ENCODE data around the gene SNX3. TPM values are rescaled to one million over a fixed set of nuclear protein-coding genes. Genes with fewer than 3 reads are reported as not detected.
"Not testable (repeated sequence)": the region's sequence is repeated elsewhere in the genome, so short reads cannot be mapped to it uniquely, and the experiment has no call there.

SNX3 gene
- total RNA-seq, 1 experiment from 2014 or later, result 80.7 TPM

DNA sequence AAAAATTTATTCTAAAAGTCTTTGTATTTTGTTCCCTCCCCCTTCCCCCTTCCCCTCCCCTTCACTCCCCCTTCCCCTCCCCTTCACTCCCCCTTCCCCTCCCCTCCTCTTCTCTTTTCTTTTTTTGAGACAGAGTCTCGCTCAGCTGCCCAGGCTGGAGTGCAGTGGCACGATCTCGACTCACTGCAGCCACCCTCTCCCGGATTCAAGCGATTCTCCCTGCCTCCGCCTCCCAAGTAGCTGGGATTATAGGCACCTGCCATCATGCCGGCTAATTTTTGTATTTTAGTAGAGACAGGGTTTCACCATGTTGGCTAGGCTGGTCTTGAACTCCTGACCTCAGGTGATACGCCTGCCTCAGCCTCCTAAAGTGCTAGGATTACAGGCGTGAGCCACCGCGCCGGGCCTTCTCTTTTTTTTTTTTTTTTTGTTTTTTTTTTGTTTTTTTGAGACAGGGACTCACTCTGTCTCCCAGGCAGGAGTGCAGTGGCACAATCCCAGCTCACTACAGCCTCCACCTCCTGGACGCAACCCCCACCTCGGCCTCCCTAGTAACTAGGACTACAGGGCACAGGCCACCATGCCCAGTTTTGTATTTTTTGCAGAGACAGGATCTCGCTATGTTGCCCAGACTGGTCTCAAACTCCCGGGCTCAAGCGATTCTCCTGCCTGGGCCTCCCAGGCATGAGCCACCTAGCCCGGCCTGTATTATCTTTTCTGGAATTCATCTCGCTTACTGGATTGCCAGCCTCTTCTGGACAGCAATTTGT is 32.9 kb upstream of the SNX3 start:
- H3K27me3 Mint-ChIP-seq (ENCODE audit: low read depth), result no peaks in the 10 kb centered on the region
- no peaks in the 10 kb centered on the region for H3K9me3 ChIP-seq (ENCODE audit: control insufficient read depth, low read depth, low read length)
- H2BK12ac ChIP-seq (ENCODE audit: insufficient read length, low read depth, low read length), result no peak overlapping the region
- no peak overlapping the region for H2BK120ac ChIP-seq (ENCODE audit: low read depth, low read length, poor library complexity, severe bottlenecking)
- H3K27ac Mint-ChIP-seq, result 0 out of 7 replicates have a peak overlapping the region, but pooled peaks of 1 of the 3 experiments have one; percentile 63
- peaks cover 6% of the 10 kb centered on the region for H3K23me2 ChIP-seq (ENCODE audit: insufficient read length, low read depth, low read length, poor library complexity, severe bottlenecking)
- no peak overlapping the region for H2BK20ac ChIP-seq (ENCODE audit: low read depth, low read length, poor library complexity, severe bottlenecking)
- TF ChIP-seq, protein P1, sequence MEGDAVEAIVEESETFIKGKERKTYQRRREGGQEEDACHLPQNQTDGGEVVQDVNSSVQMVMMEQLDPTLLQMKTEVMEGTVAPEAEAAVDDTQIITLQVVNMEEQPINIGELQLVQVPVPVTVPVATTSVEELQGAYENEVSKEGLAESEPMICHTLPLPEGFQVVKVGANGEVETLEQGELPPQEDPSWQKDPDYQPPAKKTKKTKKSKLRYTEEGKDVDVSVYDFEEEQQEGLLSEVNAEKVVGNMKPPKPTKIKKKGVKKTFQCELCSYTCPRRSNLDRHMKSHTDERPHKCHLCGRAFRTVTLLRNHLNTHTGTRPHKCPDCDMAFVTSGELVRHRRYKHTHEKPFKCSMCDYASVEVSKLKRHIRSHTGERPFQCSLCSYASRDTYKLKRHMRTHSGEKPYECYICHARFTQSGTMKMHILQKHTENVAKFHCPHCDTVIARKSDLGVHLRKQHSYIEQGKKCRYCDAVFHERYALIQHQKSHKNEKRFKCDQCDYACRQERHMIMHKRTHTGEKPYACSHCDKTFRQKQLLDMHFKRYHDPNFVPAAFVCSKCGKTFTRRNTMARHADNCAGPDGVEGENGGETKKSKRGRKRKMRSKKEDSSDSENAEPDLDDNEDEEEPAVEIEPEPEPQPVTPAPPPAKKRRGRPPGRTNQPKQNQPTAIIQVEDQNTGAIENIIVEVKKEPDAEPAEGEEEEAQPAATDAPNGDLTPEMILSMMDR (conservative IDR thresholded peaks at IDR 0.05), result no peak
- no peak overlapping the region for H3K14ac ChIP-seq (ENCODE audit: insufficient read depth, low read length)
- peak overlapping the region; percentile 94 for H2AFZ ChIP-seq (ENCODE audit: low read length)
- peak overlapping the region; percentile 92 to 94 for H3K4me3 Mint-ChIP-seq
- no peak overlapping the region for H2BK15ac ChIP-seq (ENCODE audit: low read depth, low read length)
- no peak overlapping the region for H3K56ac ChIP-seq (ENCODE audit: insufficient read length, low read depth, low read length)
- no peak overlapping the region for H2AK5ac ChIP-seq (ENCODE audit: insufficient read length, low read length)
- no peak overlapping the region for H3K4ac ChIP-seq (ENCODE audit: low read depth, low read length)
- H3K79me2 ChIP-seq (ENCODE audit: insufficient read depth, low read length), result no peaks in the 10 kb centered on the region
- no peak for DNase-seq
- WGBS (ENCODE audit: extremely low coverage, insufficient read length, low lambda C conversion rate), result no CpG with 5 or more reads among the region's 19 CpGs
- no peak overlapping the region for H4K5ac ChIP-seq (ENCODE audit: insufficient read length, low read depth, low read length)
- H3K23ac ChIP-seq (ENCODE audit: insufficient read length, low read depth, low read length), result no peak overlapping the region
- no peak overlapping the region for H2BK5ac ChIP-seq (ENCODE audit: insufficient read length, low read length)
- H3K27me3 ChIP-seq (ENCODE audit: insufficient read depth, low read length), result no peaks in the 10 kb centered on the region
- H3K4me2 ChIP-seq (ENCODE audit: insufficient read depth, insufficient read length, low read length), result peak overlapping the region; percentile 56
- H3K9me3 Mint-ChIP-seq, result no peaks in the 10 kb centered on the region
- no peak overlapping the region for H4K8ac ChIP-seq (replicated peaks; ENCODE audit: insufficient read length, low read depth, low read length)
- no peak overlapping the region for H3T11ph ChIP-seq (ENCODE audit: low read length)
- no peak overlapping the region for H3K18ac ChIP-seq (ENCODE audit: insufficient read length, low read depth, low read length)
- H3K4me1 Mint-ChIP-seq, result peaks cover 7 to 17% of the 10 kb centered on the region in 2 experiments
- H4K20me1 ChIP-seq (ENCODE audit: control insufficient read depth, insufficient read depth, insufficient read length), result no peaks in the 10 kb centered on the region
- no peak overlapping the region for H4K91ac ChIP-seq (ENCODE audit: insufficient read length, low read depth, low read length)
- peak overlapping the region; percentile 27 for H3K9ac ChIP-seq (ENCODE audit: extremely low read depth, insufficient read length, low read length)
- peak overlapping the region; percentile 52 for H3K27ac ChIP-seq (ENCODE audit: insufficient read length, low read depth, low read length)
- H3K79me1 ChIP-seq (ENCODE audit: insufficient read depth, low read depth, low read length, poor library complexity, severe bottlenecking), result no peaks in the 10 kb centered on the region
- H3K36me3 Mint-ChIP-seq (ENCODE audit: insufficient read depth in 1 of 3, low read depth in 3 of 3), result no peaks in the 10 kb centered on the region; a peak in 1 of 7 replicates
- H3K4me1 ChIP-seq (ENCODE audit: insufficient read depth, low read length), result no peaks in the 10 kb centered on the region

DNA sequence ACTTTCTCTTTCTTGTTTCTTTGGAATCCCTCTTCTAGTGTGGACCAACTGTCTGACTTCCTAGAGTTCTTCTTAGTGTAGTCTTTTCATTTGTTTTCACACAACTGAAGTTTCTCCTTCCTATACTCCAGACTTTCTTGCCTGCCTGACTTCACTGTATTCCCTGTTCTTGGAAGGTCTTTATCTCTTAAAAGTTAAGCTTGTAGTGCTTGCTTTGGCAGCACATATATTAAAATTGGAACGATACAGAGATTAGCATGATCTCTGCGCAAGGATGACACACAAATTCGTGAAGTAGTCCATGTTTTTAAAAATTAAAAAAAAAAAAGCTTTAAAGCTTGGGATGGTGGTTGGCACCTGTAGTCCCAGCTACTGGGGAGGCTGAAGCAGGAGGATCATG is 31.7 kb upstream of the SNX3 start:
- not testable (repeated sequence) for H2BK20ac ChIP-seq (ENCODE audit: low read depth, low read length, poor library complexity, severe bottlenecking); H3K23ac ChIP-seq (ENCODE audit: insufficient read length, low read depth, low read length); H4K5ac ChIP-seq (ENCODE audit: insufficient read length, low read depth, low read length); H3K18ac ChIP-seq (ENCODE audit: insufficient read length, low read depth, low read length); H3K4ac ChIP-seq (ENCODE audit: low read depth, low read length); H3K36me3 Mint-ChIP-seq (ENCODE audit: insufficient read depth in 1 of 3, low read depth in 3 of 3); H2AFZ ChIP-seq (ENCODE audit: low read length); H3K9ac ChIP-seq (ENCODE audit: extremely low read depth, insufficient read length, low read length); H3K4me1 ChIP-seq (ENCODE audit: insufficient read depth, low read length); H4K91ac ChIP-seq (ENCODE audit: insufficient read length, low read depth, low read length); H3K23me2 ChIP-seq (ENCODE audit: insufficient read length, low read depth, low read length, poor library complexity, severe bottlenecking); H3K14ac ChIP-seq (ENCODE audit: insufficient read depth, low read length); H4K8ac ChIP-seq (replicated peaks; ENCODE audit: insufficient read length, low read depth, low read length); H3K27ac Mint-ChIP-seq; H2AK5ac ChIP-seq (ENCODE audit: insufficient read length, low read length); H3K27me3 Mint-ChIP-seq (ENCODE audit: low read depth); H2BK15ac ChIP-seq (ENCODE audit: low read depth, low read length); H4K20me1 ChIP-seq (ENCODE audit: control insufficient read depth, insufficient read depth, insufficient read length); H2BK12ac ChIP-seq (ENCODE audit: insufficient read length, low read depth, low read length); H3K9me3 Mint-ChIP-seq; H3K79me1 ChIP-seq (ENCODE audit: insufficient read depth, low read depth, low read length, poor library complexity, severe bottlenecking); DNase-seq; H2BK5ac ChIP-seq (ENCODE audit: insufficient read length, low read length); H3K4me2 ChIP-seq (ENCODE audit: insufficient read depth, insufficient read length, low read length); H3K79me2 ChIP-seq (ENCODE audit: insufficient read depth, low read length); H3K56ac ChIP-seq (ENCODE audit: insufficient read length, low read depth, low read length); H3K4me3 Mint-ChIP-seq; H3T11ph ChIP-seq (ENCODE audit: low read length); H3K27me3 ChIP-seq (ENCODE audit: insufficient read depth, low read length); H2BK120ac ChIP-seq (ENCODE audit: low read depth, low read length, poor library complexity, severe bottlenecking); H3K9me3 ChIP-seq (ENCODE audit: control insufficient read depth, low read depth, low read length); H3K27ac ChIP-seq (ENCODE audit: insufficient read length, low read depth, low read length)
- H3K4me1 Mint-ChIP-seq, result peaks cover 4 to 17% of the 10 kb centered on the region in 2 experiments
- WGBS (ENCODE audit: extremely low coverage, insufficient read length, low lambda C conversion rate), result no CpG with 5 or more reads among the region's 3 CpGs

All from H9 (cell line).